GM12892 (cell line): Measurements from ENCODE around the gene PRKN.
"Not testable (repeated sequence)": the region's sequence is repeated elsewhere in the genome, so short reads cannot be mapped to it uniquely, and the experiment has no call there.

Source experiments
- POLR2A ChIP-seq: IDR thresholded peaks from 2 replicates; pipeline ENCODE4 v1.6.1; 2011; ENCODE audit warnings: low read depth, low read length, control low read depth
- POLR2AphosphoS5 ChIP-seq: IDR thresholded peaks from 2 replicates; pipeline ENCODE4 v1.6.1; 2011; ENCODE audit warnings: low read depth, low read length, control low read depth

- not testable (repeated sequence) for TF ChIP-seq POLR2A, POLR2AphosphoS5
These were observed 841.0 kb downstream of the PRKN start for GRCh38 chr6:161886545-161886944.
